HG03521 (cell line): ENCODE data around the gene CFH.
"Not testable (repeated sequence)": the region's sequence is repeated elsewhere in the genome, so short reads cannot be mapped to it uniquely, and the experiment has no call there.

Source experiments
- ATAC-seq: cut with Tn5 transposase; IDR thresholded peaks from one replicate; pipeline ENCODE4 v1.9.1; 2021; ENCODE audit warnings: mild to moderate bottlenecking, moderate library complexity; ENCODE audit not compliant: unreplicated experiment

The CFH gene

GRCh38 chr1:196743244-196743643 lies 91.4 kb downstream of the CFH start:
- ATAC-seq, result peak; percentile 85

GRCh38 chr1:196765019-196765740 lies 113.3 kb downstream of the CFH start:
- ATAC-seq, result not testable (repeated sequence)

- not testable (repeated sequence) for ATAC-seq
Observed at GRCh38 chr1:196769823-196770222, 118.0 kb downstream of the CFH start.

GRCh38 chr1:196773713-196774112 lies 121.9 kb downstream of the CFH start:
- ATAC-seq, result no peak

- no peak for ATAC-seq
Observed at GRCh38 chr1:196774175-196774574, 122.3 kb downstream of the CFH start.

- ATAC-seq, result peak; percentile 98
Observed at GRCh38 chr1:196774603-196775002, 122.8 kb downstream of the CFH start, which contains the start of gene CFHR3. Gene CFHR3 (plus strand): TSS chr1:196774840. CDS start chr1:196774887, 47 bp downstream.

GRCh38 chr1:196777603-196778002 lies 125.8 kb downstream of the CFH start:
- ATAC-seq, result no peak

- no peak for ATAC-seq
Observed at GRCh38 chr1:196779093-196779492, 127.2 kb downstream of the CFH start.

GRCh38 chr1:196791252-196791651 lies 139.4 kb downstream of the CFH start:
- not testable (repeated sequence) for ATAC-seq

- not testable (repeated sequence) for ATAC-seq
Observed at GRCh38 chr1:196794103-196794502, 142.3 kb downstream of the CFH start.
